GM19238 (cell line): ENCODE measurements around the gene LARP4.
A peak's percentile ranks its signal among the peaks of the same experiment; 100 is the strongest.
"Not testable (repeated sequence)": the region's sequence is repeated elsewhere in the genome, so short reads cannot be mapped to it uniquely, and the experiment has no call there.

Experiments
- DNase-seq: peaks from one replicate; pipeline ENCODE4 v3.0.0; 2011; ENCODE audit warnings: low spot score; ENCODE audit not compliant: insufficient read length

LARP4 gene

DNA sequence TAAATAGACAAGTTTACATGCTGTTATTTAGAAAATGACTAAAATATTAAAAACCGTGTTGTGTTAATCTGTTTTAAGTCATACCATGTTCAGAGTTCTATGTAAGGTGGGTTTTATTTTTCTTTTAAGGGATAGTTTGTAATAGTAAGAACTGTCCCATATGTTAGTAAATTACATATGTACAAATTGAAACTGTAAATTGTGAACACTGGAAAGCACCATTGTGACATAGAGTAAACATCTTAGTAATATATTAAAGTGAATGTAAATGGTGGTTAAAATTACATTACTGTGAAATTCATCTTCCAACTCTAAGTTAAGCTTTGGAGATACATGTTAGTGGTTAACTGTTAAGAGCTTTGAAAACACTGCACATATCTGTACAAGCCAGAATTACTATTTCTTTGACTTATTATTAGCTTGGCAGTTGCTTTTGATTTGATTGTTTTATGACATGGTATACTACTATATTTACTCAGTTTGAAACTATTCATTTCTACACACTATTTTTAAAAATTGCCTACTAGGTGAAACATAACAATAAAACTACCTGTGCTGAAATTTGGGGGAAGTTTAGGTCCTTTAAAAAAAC is 76.7 kb downstream of the LARP4 start:
- DNase-seq, result no peak

DNA sequence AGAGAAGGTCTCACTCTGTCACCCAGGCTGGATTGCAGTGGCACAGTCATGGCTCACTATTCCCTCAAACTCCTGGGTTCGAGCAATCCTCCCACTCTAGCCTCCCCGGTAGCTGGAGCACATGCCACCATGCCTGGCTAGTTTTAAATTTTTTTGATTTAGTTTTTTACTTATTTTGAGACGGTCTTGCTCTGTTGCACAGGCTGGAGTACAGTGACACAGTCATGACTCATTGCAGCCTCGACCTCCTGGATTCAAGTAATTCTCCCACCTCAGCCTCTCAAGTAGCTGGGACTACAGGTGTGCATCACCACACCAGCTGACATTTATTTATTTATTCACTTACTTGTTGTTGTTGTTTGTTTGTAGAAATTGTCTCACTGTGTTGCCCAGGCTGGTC is 81.9 kb downstream of the LARP4 start:
- no peak for DNase-seq

DNA sequence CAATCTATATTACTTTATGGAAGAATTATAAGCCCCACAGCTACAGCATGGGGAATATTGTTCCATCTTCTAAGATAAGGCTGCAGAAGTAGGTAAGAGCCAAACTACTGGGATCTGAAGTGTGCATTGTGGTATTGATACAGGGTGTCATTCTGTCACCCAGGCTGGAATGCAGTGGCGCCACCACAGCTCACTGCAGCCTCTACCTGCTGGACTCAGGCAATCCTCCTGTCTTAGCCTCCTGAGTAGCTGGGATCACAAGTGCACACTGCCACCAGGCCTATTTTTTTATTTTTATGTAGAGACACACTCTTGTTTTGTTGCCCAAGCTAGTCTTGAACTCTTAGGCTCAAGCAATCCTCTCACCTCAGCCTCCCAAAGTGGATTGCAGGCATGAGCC is 82.8 kb downstream of the LARP4 start:
- DNase-seq, result no peak

DNA sequence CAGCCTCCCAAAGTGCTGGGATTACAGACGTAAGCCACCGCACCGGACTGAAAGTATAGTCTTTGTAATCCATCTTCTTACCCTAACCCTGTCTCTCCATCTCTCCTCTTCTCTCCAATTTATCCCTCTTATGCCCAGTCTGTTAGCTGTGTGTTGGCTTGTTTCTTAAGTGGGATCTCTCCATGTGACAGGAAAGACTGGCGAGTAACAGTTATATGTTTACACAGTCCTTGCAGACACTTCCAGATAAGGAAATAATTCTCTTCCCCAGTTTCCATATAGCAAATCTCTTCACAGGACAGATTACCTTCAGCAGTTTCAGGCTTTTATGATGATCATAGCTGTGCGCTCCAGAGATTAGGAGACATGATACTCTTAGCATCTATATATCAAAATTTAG is 88.1 kb downstream of the LARP4 start:
- DNase-seq, result no peak

DNA sequence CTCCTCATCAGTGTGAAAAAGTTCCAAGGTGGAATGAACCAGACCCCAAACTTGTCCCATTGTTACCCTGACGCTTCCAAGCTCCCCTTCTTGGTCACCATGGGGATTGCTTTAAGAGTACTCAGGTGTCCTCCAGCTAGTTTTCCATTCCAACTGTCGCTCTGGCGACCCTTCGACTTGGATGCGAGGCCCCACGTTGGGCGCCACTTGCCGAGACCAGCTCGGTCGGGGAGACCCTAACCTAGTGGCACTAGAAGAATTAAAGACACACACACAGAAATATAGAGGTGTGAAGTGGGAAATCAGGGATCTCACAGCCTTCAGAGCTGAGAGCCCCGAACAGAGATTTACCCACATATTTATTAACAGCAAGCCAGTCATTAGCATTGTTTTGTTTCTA is 97.4 kb downstream of the LARP4 start:
- DNase-seq, result not testable (repeated sequence)

DNA sequence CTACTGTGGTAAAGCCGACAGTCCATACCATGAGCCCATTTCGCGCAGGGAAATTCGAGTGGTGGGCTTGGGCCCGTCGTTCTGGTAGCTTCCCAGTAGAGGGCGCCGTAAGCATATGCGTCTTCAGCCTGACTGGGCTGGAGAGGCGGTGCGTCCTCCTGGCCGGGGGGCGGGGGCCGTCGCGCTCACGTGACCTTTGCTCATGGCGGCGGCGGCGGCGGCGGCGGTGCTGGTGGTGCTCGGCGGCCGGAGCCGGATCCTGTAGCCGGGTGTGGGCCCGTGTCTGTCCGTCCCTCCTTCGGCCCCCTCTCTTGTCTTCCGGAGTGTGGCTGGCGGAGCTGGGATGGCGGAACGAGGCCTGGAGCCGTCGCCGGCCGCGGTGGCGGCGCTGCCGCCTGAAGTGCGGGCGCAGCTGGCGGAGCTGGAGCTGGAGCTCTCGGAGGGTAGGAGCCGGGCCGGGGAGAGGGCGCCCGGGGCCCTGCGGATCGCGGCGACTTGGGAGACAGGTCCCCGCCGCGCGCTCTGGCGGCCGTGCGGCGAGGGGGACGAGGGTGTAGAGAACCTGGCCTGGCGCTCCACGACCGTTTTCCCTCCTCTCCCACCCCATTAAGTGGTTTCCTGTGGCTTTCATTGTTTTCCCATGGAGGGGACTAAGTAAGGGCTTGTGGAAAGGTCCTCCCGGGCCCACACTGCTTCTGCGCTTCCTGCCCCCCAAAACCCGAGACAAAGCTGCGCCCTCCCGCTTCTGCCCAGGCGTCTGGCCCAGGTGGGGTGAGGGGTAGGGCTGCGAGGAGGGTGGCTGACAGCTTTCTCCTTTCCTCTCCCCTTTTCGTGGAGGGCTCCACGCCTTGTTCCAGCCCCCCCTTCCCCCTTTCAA is 104.4 kb downstream of the LARP4 start, which contains the start of gene DIP2B:
TSS of gene DIP2B (plus strand) at position 188 of the 877 bp plus-strand sequence. CDS start at position 344, 156 bp downstream.
- DNase-seq, result peak; percentile 80

DNA sequence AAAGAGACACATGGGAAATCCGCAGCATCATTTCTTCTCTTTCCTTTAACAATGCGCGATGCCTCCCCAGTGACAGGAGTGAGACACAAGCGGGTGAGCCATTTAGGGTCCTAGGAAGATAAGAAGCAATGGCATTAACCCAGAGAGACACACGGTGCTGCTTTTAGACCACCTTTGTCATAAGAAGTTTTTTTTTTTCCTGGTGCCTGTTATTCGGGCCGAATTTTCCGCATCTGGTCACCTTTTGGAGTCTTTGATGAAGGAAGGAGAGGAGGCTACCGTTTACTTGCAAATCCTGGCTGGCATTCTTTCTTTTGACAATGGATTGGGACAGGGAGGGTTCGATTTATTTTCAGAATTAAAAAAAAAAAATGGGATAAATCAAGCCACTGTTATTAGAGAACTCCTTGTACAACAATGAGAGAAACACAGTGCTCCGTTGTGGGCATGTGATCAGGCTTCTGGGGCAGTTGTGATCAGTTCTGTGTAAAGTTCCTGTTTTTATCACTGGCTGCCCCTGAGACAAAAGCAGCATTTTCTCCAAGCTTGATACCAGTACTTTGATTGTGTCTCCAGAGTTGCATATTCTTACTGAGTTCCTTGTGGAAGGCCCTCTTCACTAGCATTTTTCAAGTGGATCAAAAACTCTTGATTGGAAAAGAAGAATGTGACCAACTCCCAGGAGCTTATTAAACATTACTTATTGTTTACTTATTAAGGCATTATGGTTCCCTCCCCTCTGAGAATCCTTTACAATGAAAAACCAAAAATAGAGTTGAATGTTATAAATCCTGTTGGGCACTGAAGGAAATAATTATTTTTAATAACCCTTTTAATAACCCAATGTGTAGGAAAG is 105.2 kb downstream of the LARP4 start:
- no peak for DNase-seq

DNA sequence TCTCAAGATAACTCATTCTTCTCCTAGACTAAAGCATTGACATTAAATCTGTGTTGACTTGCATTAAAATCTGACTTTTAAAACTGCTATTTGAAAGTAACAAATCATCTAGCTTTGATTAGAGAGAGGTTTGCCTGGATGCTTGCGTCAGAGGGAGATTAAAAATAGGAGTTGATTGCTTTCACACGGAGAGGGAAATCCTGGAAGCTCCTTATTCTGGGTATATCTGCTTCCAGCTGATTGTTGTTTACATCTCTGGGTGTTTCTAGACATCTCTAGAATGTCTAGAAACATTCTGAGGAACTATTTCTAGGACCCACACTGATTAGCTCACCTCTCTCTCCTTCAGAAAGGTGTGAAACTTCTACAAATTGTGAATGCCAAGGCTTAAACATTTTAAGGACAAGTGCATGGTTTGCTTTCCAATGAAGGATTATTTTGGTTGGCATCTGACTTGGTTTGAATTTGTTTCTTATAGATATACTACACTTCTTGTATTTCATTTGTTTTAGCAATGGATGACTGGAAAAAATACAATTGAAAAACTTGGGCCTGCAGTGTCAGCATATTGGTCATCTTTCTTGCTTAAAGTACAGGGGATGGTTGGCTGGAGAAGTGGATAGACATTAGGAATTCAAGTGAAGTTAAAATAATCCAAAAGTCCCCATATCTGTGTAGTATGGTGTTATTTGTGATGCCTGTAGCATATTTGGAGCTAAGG is 106.2 kb downstream of the LARP4 start:
- DNase-seq, result no peak

DNA sequence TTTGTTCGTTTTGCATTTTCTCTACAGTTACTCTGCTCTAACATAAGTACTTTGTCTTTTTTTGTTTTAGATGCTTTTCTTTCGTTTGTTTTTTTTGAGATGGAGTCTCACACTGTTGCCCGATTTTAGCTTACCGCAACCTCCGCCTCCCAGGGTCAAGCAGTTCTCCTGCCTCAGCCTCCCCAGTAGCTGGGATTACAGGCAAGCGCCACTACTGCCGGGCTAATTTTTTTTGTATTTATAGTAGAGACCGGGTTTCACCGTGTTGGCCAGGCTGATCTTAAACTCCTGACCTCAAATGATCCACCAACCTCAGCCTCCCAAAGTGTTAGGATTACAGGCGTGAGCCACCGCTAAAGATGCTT is 106.8 kb downstream of the LARP4 start:
- DNase-seq, result no peak

DNA sequence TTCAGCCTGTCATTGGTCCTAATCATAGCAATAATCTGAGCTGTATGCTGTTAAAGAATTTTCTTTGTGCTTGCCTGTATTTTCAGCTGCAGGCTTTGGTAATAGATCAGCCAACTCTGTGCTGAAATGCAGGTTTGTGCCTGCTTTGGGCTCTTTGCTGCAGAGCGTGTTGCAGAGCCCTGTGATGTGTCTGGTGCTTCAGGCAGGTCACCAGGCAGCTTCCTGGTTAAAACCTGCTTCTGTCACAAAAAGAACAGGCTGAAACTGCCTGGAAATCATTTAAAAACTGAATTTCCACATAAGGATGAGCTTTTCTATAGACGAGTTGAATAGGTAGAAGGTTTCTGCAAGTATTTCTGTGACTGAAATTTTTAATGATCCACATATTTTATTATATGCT is 107.2 kb downstream of the LARP4 start:
- DNase-seq, result no peak

DNA sequence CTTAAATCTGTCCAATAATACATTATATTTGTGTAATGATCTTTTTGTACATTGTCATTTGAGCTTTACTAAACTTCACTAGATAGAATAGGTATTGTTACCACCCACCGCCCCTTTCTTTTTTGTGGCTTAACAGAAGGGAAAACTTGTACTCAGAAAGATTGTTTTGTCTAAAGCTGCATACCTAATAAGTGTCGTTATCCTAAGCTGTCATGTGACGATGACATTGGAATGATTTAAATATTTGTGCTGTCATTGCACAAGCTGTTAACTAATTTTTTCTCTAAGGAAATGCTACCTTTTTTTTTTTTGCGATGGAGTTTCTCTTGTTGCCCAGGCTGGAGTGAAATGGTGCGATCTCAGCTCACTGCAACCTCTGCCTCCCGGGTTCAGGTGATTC is 107.7 kb downstream of the LARP4 start:
- DNase-seq, result no peak

DNA sequence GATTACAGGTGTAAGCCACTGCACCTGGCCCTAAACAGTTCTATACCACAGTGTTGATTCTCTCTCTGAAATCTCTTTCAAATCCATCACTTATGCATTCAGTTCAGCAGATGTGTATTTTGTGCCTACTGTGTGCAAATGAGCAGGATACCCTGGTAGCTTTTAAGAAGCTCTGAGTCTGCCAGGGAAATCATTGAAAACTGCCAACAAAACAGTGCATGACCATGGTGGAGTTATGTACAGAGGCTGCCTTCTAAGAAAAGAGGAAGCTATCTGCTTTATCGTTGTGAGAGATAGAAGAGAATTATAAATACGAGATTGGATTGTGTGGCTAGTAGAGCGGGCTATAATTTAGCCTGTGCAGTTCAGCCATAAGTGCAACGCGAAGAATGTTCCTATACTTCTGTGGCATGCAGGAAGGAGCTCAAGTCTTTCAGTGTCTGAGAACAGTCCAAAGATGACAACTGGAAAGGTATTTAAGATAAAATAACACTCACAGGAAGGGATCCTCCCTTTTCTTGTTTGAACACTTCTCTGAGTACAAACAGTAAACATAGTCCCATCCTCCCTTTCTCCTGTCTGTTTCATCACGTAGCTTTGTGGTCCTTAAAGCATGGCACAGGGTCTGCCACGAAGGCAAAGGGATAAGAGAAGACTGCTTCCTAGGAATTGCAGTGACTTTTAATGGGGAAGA is 108.4 kb downstream of the LARP4 start:
- DNase-seq, result no peak

DNA sequence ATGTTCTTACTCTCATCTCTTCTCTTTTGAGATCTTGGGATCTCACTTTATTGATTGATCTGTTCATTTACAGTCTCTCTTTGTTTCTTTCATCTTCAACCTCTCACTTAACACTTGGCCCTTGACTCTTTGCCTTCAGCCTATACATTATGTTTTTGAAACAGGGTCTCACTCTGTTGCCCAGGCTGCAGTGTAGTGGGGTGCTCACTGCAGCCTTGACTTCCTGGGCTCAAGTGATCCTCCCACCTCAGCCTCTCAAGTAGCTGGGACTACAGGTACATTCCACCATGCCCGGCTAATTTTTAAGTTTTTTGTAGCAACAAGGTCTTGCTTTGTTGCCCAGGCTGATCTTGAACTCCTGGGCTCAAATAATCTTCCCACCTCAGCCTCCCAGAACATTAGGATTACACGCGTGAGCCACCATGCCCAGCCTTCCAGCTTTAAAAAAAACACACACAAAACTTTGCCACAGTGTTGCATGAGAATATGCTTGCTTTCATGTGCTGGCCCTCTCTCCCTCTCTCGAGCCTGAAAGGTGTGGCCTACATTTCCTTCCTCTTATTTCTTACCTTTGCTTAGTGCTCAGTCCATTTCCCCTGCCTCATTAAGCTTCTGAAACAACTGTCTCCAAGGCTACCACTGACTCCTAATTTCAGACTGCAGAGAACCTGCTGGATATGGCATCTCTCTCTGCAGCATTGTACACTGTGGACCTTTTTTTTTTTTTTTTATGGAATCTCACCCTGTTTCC is 114.0 kb downstream of the LARP4 start:
- DNase-seq, result no peak

DNA sequence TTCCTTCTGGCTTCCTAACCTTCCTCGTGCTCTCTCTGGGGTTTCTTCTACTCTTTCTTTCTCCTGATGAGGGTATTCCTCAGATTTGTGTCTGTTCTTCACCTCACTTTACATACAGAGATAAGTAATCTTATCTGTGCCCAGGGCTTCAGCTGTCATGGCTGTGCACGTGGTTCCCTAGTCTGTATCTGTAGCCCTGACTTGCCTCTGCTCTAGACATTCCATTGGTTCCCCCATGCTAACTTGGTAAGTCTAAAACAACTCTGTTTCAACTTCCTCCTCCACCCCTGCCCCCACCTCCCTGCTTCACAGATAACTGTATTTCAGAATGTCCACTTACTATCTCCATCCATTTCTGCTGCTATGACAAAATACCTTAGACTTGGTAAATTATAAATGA is 114.9 kb downstream of the LARP4 start:
- no peak for DNase-seq

DNA sequence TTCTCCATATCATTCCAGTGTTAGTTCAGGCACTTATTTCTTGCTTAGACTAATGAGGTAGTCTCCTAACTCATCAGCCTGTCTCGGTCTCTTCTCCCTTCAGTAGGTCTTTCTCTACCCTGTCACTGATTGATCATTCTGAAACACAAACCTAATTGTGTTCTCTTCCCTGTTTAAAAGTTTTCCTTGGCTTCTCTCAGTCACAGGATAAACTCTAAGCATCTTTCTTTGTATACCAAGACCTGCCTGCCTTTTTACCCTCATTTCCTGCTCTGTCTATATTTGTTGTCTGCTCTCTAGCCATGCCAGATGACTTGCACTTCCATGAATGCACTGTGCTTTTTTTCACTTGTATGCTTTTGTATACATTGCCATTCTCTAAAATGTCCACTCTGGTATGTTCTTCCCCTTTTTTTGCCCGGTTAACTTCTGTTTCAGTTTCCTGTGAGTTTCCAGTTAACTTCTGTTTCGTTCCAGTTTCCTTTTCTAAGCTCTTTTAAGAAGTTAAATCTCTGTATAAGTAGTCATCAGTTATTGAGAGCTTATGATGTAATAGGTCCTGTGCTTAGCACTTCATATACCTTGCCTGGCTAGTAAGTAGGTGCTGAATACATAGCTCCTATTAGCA is 116.8 kb downstream of the LARP4 start:
- no peak for DNase-seq

DNA sequence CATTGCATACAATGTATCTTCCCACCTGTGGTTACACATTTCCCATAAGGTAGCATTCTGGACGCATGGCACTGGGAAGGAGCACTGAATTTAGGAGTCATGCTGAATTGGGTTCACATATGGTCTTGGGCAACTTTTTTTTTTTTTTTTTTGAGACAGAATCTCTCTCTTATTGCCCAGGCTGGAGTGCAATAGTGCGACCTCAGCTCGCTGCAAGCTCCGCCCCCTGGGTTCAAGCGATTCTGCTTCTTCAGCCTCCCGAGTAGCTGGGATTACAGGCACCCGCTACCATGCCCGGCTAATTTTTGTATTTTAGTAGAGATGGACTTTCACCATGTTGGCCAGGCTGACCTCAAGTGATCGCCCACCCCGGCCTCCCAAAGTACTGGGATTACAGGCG is 117.4 kb downstream of the LARP4 start:
- no peak for DNase-seq

DNA sequence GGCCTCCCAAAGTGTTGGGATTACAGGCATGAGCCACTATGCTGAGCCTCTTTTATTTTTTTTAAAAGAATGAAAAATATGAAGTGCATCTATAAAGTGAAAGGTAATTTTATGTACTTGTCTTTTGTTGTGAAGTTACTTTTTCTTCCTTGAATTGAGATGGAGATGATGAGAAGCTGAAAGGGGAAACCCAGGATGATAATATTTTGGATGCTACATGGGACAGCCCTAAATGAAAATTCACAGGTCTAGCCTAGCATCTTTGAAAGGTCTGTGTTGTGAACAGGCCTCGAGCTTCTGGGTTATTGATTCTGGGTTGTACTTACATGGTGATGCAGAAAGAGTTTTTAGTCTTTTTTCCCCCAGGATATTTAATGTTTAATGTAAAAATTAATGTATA is 118.7 kb downstream of the LARP4 start:
- DNase-seq, result no peak

DNA sequence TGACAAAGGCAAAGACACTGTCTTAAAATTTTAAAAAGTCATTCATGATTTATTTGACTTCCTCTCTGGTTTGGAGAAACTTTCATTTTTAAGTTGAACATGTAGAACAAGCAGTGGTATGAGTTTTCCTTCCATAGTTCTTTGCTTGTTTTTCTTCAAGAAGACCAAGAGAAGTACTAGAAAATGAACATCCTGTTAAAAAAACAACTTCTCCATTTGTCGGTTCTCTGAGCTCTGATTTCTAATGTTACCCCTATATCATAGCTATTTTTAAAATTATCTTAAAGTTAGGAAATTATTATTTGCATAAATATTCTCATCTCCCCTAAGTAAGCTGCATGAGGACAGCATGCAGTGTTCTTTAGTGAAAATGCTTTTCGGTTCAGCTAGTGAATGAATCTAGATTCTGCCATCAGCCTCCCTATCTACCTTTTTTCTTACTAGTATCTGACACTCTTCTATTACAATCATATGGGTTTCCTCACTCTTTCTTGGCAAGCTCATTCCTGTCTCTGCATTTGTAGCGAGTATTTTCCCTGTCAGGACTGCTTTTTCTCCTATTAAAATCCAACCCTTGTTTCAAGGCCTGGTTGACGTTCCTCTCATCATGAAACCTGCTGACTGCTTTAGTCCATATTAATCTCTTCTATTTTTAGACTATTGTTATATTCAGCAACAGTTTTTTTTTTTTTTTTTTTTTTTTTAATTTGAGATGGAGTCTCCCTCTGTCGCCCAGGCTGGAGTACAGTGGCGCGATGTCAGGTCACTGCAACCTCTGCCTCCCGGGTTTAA is 119.9 kb downstream of the LARP4 start:
- no peak for DNase-seq

DNA sequence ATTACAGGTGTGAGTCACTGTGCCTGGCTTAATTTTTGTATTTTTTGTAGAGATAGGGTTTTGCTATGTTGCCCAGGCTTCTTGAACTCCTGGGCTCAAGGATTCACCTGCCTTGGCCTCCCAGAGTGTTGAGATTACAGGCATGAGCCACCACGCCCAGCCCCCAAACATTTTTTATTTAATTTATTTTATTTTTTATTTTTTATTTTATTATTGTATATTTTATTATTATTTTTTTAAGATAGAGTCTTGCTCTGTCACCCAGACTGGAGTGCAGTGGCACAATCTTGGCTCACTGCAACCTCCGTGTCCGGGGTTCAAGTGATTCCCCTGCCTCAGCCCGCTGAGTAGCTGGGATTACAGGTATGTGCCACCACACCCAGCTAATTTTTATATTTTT is 121.1 kb downstream of the LARP4 start:
- not testable (repeated sequence) for DNase-seq
